GM12872 (cell line): ENCODE results near the gene OLIG2.

Experiments
- CTCF ChIP-seq: IDR thresholded peaks from 3 replicates; pipeline ENCODE4 v1.5.1; 2011; ENCODE audit warnings: low read depth, mild to moderate bottlenecking, low read length, moderate library complexity; ENCODE audit not compliant: insufficient read depth

Gene OLIG2

DNA sequence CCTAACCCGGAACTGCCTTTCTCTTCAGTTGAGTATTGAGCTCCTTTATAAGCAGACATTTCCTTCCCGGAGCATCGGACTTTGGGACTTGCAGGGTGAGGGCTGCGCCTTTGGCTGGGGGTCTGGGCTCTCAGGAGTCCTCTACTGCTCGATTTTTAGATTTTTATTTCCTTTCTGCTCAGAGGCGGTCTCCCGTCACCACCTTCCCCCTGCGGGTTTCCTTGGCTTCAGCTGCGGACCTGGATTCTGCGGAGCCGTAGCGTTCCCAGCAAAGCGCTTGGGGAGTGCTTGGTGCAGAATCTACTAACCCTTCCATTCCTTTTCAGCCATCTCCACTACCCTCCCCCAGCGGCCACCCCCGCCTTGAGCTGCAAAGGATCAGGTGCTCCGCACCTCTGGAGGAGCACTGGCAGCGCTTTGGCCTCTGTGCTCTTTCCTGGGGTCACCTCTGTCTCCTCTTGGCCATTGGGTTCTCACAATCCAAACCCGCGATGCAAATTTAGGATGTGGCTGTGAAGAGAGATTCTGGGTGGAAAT lies 3.7 kb downstream of the OLIG2 start:
- TF ChIP-seq CTCF, result no peak

DNA sequence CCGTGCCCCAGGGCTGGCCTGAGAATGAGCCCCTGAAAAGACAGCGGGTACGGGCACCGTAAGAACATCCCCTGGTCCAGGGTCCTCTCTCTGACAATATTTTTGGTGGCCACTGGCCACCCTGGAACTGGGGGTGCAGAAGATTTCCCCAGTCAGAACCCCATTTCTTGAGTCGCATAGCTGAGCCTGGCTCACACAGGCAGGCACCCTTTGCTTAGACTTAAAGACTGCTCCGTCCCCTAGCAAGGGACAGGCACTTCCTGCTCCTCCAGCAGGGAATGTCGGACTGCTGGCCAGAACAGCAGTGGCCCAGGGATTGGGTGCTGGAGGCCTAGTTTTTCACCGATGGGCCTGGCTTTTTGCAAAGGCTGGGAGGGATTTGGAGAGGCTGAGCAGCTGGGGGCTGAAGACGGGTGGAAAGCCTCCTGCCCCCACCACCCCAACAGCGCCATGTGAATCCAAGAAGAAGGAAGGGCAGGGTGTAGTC lies 4.3 kb downstream of the OLIG2 start:
- TF ChIP-seq CTCF, result no peak

DNA sequence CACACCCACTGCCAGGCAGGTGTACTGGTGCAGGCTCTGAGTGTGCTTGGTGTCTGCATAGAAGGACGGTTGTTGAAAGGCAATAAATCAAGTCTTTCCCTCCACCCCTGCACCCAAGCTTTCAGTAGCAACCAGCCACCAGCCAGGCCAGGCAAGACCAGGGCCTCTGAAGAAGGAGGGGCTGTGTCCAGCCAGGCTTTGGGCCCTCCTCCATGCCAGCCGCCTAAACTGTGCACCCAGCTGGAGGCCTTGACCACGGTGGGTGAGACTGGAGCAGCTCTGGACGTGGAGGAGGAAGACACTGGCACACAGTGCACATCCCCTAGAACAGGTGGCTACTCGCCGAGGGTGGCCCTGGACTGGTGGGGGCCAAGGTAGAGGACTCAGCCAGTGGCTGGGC lies 4.9 kb downstream of the OLIG2 start:
- no peak for TF ChIP-seq CTCF

DNA sequence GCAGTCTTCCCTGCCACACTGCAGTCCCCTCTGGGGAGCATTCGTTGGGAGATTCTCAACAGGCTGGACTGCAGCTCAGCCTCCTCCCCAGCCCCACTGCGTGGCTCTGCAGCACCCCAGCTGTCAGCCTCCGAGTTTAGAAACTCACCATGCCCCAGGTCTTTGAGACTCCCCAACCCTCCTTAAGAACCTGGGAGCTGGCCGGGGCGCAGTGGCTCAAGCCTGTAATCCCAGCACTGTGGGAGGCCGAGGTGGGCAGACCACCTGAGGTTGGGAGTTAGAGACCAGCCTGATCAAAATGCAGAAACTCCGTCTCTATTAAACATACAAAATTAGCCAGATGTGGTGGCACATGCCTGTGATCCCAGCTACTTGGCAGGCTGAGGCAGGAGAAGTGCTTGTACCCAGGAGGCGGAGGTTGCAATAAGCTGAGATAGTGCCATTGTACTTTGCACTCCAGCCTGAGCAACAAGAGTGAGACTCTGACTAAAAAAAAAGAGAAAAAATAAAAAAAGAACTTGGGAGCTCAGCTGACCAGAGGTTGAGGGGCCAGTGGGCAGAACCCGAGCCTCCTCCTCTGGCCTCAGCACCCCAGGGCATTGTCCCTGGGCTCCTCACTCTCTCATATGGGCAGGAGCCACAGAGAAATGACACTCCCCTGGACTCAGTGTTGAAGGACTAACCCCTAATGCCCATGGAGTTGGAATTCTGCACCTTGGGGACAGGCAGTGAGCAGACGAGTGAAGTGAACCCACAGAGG lies 5.6 kb downstream of the OLIG2 start:
- no peak for TF ChIP-seq CTCF

- no peak for TF ChIP-seq CTCF
Observed at GRCh38 chr21:33032434-33033047, 6.8 kb downstream of the OLIG2 start.

DNA sequence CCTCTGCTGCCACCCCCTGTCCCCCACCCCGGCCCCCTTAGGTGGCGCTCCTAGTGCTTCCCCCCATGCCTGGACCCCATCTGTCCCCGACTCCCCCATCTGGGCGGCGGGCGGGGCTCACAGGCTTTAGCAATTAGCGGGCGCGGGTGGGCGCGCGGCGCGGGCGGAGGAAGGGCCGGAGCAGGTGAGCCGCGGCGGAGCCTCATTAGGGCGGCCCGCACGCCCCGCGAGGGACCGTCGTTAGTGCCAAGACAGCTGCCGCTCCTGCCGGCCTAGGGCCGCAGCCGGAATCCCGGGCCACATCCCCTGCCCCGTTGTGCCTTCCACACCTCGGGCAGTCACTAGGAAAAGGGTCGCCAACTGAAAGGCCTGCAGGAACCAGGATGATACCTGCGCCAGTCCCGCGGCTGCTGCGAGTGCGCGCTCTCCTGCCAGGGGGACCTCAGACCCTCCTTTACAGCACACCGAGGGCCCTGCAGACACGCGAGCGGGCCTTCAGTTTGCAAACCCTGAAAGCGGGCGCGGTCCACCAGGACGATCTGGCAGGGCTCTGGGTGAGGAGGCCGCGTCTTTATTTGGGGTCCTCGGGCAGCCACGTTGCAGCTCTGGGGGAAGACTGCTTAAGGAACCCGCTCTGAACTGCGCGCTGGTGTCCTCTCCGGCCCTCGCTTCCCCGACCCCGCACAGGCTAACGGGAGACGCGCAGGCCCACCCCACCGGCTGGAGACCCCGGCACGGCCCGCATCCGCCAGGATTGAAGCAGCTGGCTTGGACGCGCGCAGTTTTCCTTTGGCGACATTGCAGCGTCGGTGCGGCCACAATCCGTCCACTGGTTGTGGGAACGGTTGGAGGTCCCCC lies 7.6 kb downstream of the OLIG2 start:
- no peak for TF ChIP-seq CTCF

DNA sequence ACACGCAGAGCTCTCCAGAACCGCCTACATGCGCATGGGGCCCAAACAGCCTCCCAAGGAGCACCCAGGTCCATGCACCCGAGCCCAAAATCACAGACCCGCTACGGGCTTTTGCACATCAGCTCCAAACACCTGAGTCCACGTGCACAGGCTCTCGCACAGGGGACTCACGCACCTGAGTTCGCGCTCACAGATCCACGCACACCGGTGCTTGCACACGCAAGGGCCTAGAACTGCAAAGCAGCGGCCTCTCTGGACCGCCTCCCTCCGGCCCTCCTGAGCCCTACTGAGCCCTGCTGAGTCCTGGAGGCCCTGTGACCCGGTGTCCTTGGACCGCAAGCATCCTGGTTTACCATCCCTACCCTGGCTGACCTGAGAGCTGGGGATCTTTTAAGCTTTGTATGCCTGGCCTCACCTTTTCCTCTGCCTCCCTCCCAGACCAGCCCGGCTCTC lies 8.3 kb downstream of the OLIG2 start:
- TF ChIP-seq CTCF, result no peak
